GM19043 (cell line): Measurements from ENCODE around the gene GAS6.

Experiments used
- ATAC-seq: cut with Tn5 transposase; IDR thresholded peaks from one replicate; pipeline ENCODE4 v1.9.1; 2021; ENCODE audit warnings: low read depth; ENCODE audit not compliant: unreplicated experiment

GAS6 gene

GRCh38 chr13:113888701-113889330 lies 24.9 kb upstream of the GAS6 start:
- ATAC-seq = no peak

- ATAC-seq = no peak
Observed at GRCh38 chr13:113887700-113888201, 23.9 kb upstream of the GAS6 start.

- ATAC-seq = no peak
Observed at GRCh38 chr13:113886561-113887112, 22.8 kb upstream of the GAS6 start.

GRCh38 chr13:113884821-113885220 lies 20.9 kb upstream of the GAS6 start:
- no peak for ATAC-seq

GRCh38 chr13:113883921-113884804 lies 20.3 kb upstream of the GAS6 start:
- no peak for ATAC-seq

GRCh38 chr13:113883314-113883811 lies 19.5 kb upstream of the GAS6 start:
- ATAC-seq = no peak

GRCh38 chr13:113882716-113883115 lies 18.8 kb upstream of the GAS6 start:
- ATAC-seq = no peak

- no peak for ATAC-seq
Observed at GRCh38 chr13:113882267-113882630, 18.4 kb upstream of the GAS6 start.

GRCh38 chr13:113881614-113882266 lies 17.9 kb upstream of the GAS6 start:
- no peak for ATAC-seq

GRCh38 chr13:113880651-113881611 lies 17.1 kb upstream of the GAS6 start:
- ATAC-seq = no peak

- ATAC-seq = no peak
Observed at GRCh38 chr13:113879494-113880360, 15.9 kb upstream of the GAS6 start.

- ATAC-seq = no peak
Observed at GRCh38 chr13:113879017-113879416, 15.1 kb upstream of the GAS6 start.

GRCh38 chr13:113877149-113877990 lies 13.5 kb upstream of the GAS6 start:
- ATAC-seq = no peak

GRCh38 chr13:113876346-113877148 lies 12.7 kb upstream of the GAS6 start:
- no peak for ATAC-seq

- ATAC-seq = no peak
Observed at GRCh38 chr13:113875837-113876281, 12.0 kb upstream of the GAS6 start.

- ATAC-seq = no peak
Observed at GRCh38 chr13:113875429-113875815, 11.5 kb upstream of the GAS6 start.
